RPMI8226 (cell line): ENCODE results near the gene MAPK8IP2.
"Not testable (repeated sequence)": the region's sequence is repeated elsewhere in the genome, so short reads cannot be mapped to it uniquely, and the experiment has no call there.

ENCODE experiments used
- DNase-seq: peaks from one replicate; pipeline ENCODE4 v3.0.0-alpha.2; 2015

MAPK8IP2 gene

DNA sequence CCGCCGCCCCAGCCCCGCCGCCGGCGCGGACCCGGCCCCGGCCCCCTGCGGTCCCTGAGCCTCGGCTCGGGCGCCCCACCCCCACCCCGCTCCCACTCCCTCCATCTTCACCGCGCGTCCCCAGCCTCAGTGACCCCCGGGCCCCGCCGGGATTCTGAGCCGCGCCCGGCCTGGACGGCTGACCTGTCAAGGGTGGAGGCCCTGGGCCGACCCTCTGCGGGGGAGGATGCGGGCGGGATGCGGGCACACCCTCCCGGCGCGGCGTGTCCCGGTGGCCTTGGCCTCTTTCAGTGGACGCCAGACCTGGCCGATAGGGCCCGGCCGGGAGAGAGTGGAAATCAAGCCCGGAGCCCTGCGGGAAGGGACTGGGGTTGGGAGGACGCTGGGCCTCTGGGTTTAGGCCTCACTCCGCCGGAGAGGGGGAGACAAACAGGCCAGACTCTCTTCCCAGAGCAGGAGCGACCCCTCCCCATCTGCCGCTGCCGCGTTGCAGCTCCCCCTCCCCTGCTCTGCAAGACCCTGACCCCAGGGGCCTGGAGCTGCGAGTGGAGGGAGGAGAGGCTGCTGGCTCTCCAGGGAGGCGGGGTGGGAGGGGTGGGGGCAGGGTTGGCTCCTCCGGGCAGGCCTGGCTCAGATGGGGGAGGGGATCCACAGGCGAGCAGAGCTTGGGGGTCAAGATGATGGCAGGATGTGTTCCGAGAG lies 525 bp downstream of the MAPK8IP2 start:
- DNase-seq: no peak

DNA sequence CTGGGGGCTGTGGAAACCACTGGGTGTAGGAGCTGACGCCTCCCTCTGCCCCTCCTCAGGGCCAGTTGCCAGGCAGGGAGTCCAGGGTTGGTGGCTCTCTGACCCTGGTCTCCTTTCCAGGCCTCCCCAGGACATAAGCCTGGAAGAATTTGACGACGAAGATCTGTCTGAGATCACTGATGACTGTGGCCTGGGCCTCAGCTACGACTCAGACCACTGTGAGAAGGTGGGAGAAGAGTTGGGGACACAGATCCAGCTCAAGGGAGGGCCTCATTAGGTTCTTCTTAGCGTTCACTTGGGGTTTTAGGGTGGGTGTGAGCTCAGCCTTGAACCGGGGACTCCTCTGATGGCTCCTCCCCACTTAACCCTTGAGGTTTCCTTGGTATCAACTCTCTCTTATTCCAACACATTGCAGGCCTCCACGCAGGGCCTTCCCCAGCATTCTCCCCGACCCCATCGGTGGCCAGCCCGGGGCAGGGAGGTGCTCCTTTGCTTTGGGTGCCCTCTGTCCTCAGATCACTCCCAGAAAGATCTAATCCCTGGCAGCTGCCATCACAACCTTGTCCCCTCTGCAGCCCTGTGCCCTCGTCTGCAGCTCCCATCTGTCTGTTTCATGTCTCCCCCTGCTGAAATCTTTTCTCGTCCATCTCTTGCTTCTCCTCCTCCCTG lies 1.2 kb downstream of the MAPK8IP2 start:
- no peak for DNase-seq

DNA sequence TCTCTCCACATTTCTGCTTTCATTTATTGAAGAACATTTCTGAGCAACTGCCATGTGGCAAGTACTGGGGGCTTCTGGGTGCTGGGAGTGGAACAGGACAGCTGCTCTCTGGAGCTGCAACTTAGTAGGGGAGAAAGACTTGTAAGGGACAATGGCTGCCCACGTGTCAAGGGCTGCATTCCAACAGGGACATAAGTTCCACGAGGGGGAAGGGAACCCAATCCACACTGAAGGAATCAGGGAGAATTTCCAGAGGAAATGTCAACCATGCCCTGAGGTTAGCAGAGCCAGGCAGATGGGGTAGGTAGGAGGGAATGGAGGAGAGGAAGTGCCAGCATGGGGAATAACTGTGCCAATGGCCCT lies 1.7 kb downstream of the MAPK8IP2 start:
- no peak for DNase-seq

DNA sequence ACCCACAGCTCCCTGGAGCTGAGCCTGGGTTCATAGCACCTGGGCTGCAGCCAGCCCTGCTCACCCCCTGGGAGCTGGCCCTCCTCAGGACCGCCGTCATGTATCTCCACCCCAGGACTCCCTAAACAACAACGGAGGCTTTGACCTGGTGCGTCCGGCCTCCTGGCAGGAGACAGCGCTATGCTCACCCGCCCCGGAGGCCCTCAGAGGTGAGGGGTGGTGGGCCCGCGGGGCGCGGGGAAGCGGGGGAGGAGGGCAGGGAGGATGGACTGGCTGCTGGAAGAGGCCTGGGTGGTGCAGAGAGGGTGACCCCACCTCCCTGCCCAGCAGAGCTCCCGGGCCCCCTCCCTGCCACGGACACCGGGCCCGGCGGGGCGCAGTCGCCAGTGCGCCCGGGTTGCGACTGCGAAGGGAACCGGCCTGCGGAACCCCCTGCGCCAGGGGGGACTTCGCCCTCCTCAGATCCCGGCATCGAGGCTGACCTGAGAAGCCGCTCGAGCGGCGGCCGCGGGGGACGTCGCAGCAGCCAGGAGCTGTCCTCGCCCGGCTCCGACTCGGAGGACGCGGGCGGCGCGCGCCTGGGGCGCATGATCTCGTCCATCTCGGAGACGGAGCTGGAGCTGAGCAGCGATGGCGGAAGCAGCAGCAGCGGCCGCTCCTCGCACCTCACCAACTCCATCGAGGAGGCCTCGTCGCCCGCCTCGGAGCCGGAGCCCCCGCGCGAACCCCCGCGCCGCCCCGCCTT lies 3.1 kb downstream of the MAPK8IP2 start:
- no peak for DNase-seq

DNA sequence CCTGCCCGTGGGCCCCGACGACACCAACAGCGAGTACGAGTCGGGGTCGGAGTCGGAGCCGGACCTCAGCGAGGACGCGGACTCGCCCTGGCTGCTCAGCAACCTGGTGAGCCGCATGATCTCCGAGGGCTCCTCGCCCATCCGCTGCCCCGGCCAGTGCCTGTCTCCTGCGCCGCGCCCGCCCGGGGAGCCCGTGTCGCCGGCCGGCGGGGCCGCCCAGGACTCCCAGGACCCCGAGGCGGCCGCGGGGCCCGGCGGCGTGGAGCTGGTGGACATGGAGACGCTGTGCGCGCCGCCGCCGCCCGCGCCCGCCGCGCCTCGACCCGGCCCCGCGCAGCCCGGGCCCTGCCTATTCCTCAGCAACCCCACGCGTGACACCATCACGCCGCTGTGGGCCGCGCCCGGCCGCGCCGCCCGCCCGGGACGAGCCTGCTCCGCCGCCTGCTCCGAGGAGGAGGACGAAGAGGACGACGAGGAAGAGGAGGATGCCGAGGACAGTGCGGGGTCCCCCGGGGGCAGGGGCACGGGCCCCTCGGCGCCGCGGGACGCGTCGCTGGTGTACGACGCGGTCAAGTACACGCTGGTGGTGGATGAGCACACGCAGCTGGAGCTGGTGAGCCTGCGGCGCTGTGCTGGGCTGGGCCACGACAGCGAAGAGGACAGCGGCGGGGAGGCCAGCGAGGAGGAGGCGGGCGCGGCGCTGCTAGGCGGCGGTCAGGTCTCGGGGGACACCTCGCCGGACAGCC lies 3.8 kb downstream of the MAPK8IP2 start:
- DNase-seq: no peak

DNA sequence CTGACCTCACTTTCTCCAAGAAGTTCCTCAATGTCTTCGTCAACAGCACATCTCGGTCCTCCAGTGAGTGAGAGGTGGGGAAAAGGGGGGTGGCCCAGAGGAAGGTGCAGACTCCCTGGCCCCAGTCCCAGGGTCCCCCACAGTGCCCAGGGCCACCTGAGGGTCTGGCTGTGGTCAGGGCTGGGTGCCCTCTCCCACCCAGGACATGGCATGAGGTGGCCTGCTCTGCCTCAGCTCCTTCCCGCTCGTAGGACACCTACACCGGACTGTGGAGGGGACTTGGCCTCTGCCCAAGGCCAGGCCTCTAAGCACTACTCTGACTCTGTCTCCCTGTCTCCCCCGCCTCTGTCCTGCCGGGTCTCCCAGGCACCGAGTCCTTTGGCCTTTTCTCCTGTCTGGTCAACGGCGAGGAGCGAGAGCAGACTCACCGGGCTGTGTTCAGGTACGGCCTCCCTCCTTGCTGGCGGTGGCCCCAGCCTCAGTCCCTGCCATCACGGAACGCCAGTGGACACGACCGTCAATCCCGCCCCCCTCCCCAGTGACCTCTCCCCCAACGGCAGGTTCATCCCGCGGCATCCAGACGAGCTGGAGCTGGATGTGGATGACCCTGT lies 4.5 kb downstream of the MAPK8IP2 start:
- no peak for DNase-seq

DNA sequence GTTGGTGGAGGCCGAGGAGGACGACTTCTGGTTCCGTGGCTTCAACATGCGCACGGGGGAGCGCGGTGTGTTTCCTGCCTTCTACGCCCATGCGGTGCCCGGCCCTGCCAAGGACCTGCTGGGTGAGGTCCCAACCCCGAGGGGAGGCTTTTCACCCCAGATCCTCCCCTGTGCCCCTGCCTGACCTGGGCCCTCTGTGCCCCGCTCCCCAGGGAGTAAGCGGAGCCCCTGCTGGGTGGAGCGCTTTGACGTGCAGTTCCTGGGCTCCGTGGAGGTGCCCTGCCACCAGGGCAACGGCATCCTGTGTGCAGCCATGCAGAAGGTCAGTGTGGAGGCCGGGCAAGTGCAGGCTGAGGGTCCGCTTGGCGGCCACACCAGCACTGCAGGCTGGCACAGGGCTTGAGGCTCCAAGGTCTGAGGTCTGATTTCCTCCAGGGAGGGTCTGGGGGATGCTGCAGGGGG lies 5.1 kb downstream of the MAPK8IP2 start:
- DNase-seq: no peak

DNA sequence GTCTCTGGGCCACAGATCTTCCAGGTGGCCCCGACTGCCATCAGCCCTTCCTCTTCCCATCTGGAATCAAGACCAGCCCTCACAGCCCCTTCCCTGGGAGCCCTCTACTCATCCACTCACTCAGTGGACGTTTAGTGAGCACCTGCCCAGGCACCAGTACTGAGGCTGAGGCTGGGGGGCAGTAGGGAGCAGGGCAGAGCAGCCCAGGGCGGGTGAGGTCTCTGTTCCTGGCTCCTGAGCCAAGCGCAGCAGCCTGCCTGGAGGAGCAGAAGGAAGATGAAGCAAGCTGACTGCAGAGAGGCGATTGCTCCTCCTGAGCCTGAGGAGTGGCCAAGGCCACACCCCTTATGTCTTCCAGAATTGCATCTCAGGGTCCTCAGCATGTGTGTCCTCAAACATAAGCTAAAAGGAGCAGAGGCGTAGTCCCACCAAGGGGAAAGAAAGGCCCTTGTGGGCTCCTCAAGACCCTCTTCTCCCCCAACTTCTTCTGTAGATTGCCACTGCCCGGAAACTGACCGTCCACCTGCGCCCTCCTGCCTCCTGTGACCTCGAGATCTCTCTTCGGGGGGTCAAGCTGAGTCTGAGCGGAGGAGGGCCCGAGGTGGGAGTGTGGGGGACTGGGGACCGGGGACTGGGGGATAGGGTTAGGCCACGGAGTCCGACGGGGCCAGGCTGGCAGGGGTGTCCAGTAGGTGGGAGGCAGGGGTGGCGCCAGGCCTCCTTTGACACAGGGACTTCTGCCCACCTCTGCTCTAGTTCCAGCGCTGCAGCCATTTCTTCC lies 5.8 kb downstream of the MAPK8IP2 start:
- peak; percentile 42 for DNase-seq

DNA sequence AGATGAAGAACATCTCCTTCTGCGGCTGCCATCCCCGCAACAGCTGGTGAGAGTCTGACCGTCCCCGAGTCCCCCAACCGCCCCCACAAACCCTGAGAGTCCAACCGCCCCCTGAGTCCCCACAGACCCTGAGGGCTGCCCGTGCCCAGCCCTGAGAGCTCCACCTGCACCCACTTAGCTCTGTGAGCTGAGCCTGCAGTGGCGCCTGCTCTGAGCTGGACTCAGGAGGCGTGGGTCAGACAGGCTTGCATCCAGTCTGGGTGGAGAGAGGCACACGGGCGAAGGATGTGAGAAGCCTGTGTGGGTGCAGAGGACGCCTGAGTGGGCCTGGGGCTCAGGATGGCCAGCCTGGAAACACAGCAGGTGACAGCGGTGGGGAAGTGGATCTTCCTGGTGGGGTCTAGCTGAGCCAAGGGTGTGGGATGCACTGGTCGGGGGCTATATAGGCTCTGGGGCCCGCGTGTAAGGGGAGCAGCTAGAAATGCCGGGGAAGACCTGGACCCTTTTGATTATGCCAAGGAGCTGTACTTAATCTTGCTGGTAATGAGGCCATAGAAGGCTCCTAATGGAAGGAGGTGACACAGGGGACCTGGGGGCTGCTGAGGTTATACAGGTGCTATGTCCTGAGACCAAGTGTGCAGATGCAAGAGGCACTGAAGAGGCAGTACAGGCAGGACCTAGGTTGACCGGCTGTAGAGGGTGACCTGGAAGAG lies 6.5 kb downstream of the MAPK8IP2 start:
- DNase-seq: no peak

DNA sequence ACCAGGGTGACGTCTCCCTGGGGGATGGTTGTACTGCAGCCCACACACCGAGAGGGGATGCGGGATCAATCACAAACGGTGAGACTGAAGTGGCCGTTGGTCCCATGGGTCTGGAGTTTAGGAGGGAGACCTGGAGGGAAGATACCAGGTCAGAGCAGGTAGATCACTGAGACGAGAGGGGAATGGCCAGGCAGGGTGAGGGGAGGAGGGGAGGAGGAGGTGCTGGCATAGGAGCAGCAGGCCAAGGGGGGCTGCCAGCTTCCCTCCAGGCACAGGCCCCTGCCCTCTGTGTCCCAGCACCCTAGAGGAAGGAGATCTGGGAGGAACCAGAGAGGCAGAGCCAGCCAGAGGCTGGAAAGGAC lies 7.0 kb downstream of the MAPK8IP2 start:
- no peak for DNase-seq

DNA sequence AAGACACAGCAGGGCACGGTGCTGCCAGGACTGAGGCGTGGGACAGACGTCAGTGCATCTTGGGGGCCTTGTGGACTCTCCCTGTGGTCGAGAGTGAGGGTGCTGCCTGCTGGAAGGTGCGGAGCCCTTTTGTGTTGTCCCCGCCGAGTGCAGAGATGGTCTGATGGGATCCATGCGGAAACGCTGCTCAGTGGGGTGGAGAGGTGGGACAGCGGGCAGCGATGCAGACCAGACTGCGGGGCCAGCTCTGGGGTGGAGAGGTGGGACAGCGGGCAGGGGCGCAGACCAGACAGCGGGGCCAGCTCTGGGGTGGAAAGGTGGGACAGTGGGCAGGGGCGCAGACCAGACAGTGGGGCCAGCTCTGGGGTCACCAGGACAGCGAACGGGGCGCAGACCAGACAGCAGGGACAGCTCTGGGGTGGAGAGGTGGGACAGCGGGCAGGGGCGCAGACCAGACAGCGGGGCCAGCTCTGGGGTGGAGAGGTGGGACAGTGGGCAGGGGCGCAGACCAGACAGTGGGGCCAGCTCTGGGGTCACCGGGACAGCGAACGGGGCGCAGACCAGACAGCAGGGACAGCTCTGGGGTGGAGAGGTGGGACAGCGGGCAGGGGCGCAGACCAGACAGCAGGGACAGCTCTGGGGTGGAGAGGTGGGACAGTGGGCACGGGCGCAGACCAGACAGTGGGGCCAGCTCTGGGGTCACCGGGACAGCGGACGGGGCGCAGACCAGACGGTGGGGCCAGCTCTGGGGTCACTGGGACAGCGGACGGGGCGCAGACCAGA lies 7.7 kb downstream of the MAPK8IP2 start:
- DNase-seq: not testable (repeated sequence)

DNA sequence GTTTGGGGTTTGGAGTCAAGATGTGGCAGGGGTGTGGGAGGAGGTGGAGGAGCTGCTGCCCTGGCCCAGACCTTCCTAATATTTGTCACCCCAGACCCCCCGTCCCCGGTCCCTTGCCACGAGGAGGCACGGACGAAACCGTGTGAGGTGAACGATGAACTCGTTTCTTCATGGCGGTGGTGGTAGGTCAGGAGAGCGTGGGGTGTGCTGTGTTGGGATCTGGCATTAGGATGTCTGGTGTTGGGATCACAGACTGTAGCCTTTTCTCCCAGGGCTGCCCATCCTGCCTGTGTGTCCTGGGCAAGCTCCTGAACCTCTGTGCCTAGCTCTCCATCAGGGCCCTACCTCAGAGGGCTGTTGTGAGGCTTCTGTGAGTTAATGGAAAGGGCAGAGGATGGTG lies 8.4 kb downstream of the MAPK8IP2 start:
- DNase-seq: no peak

DNA sequence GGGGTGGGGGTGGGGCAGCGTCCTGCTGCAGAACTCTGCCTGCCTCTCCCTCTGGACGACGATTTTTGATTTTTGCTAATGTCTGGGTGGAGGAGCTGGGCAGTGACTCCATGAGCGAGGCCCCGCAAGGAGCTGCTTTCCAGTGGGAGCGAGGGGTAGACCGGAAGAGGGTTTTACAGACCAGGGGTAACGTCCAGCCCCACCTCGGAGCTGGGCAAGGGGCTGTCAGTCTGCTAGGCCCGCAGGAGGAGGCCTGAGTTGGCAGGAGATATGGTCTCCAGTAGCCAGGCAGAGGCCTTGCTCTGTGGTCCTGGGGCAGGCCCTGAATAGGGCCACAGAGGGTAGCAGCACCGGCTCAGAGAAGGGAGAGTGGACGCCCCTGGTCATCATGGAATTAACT lies 9.0 kb downstream of the MAPK8IP2 start:
- DNase-seq: no peak

DNA sequence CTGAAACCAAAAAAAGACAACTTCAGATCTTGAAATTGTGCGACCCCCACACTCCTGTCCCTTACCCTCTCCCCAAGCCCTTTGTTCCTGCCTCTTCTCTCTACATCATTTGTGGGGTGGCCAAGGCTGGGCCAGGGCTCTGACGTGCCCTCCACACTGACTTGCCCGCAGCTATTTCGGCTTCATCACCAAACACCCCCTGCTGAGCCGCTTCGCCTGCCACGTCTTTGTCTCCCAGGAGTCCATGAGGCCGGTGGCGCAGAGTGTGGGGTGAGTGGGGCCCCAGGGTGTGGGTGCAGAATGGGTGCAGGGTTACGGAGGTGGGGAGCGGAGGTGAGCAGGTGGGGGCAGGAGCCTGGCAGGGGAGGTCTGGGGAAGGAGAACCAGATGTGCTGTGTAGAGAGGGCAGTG lies 9.5 kb downstream of the MAPK8IP2 start:
- DNase-seq: no peak

DNA sequence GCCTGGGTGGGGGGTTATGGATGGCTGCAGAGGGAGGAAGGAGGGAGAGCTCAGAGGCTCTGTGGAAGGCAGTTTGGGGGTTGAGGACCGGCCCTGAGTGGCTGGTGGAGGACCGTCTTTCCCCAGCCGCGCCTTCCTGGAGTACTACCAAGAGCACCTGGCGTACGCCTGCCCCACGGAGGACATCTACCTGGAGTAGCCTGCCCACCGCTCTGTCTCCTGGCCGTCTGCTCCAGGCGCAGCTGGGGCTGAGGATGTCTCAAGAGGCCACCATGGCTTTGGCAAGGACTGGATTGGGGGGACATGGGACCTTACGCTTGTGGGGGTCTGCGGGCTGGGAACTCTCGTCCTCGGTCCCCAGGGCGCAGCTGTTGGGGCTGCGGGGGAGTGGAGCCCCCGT lies 10.0 kb downstream of the MAPK8IP2 start:
- no peak for DNase-seq

DNA sequence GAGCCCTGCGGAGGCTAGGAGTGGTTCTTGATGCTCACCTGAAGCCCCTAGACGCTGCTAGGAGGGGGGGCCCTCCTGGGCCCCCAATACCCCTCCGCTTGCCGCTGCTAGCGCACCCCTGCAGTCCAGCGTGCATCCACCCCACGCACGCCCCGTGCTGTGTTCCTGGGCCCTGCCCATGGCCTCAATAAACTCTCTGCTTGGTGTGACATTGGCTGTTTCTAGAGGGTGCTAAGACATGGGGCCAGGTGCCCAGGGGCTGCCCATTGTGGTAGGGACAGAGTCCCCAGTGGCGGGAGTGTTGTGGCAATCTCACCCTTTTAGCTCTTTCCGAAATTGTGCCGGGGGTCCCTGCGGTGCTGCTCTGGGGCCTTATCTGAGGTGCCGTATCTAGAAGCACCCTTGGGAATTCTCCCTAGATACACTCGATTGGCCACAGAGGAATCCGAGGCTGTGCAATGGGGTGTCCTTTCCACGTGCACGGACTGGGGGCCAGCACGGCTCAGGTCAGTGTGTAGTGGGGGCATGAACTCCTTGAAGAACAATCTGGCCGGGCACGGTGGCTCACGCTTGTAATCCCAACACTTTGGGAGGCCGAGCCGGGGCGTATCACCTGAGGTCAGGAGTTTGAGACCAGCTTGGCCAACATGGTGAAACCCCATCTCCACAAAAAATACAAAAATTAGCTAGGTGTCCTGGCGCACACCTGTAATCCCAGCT lies 10.9 kb downstream of the MAPK8IP2 start:
- DNase-seq: no peak

DNA sequence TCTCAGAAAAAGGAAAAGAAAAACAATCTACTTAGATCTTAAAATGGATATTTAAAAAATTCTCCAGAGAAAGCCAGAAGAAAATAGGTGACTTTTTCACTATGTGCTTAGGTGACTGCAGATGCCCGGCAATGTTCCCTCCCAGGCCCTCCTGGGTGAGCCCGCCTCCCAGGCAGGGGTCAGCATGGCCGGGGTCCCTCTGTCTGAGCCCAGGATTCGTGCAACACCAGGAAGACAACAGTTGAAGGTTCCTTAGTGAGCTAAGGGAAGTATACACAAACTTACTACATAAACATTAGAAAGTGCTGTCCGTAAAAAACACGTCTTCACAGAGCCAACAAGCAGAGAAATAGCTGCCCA lies 11.6 kb downstream of the MAPK8IP2 start:
- DNase-seq: no peak

DNA sequence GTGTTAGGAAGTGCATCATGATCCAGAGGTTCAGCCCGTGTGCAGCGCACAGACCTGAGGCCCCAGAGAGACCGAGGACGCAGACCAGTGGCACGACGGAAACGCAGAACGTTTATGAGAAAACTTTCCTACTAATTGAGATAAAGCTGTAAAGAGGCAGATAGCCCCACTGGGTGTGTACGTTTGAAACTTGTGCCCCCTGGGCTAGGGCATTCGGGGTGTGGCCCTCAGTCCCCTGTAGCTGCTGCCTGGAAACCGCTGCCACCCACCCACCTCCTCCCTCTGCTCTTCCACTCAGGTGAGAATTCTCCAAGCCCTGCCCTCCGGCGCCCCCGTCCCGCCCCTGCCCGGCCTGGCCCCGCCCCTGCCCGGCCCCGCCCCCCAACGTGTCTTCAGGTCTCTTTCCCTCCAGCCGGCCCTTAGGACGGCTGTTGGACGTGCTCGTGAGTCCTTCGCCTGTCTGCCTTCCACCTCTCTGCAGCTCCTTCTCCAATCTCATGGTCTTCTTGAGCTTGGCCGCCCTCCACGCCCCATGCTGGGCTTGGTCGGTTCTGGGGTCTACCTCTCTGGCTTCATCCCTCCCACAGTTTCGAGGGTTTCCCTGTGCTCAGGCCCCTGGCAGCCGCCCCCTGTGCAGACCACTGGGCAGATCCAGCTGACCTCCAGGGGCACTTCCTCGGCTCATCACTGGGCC lies 12.1 kb downstream of the MAPK8IP2 start:
- peak; percentile 32 for DNase-seq

DNA sequence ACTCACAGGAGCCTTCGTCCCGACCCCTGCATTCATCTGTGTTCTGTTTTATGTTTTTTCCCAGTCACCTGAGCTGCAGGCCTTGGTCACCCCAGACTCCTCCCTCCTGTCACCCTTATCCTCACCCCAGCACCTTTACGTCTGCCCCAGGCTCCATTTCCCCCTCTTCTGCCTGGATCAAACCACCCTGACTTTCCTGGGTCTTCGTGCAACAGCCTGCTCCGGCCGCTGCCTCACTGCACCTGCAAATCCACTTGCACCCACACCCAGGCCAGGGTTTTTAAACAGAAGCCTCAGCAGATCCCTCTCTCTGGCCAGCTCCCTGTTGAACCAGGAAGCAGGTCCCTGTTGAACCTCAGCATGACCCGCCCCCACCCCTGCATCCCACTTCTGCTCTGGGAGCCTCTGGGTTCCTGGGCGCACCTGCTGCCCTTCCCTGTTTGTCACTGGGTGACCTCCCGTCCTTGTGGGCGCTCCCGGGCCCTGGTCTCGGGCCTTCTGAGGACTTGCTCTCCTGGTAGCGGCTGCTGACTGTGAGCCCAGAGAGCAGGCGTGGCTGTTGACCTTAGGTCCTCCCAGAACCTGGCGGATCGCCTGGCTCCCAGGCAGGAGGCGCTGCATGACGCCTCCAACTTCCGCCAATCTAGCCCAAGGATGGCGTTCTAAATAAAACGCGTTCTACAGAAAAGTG lies 12.8 kb downstream of the MAPK8IP2 start:
- peak; percentile 26 for DNase-seq
